GM12872 (cell line): ENCODE data around the gene ABCA7.

Experiments
- CTCF ChIP-seq: IDR thresholded peaks from 3 replicates; pipeline ENCODE4 v1.5.1; 2011; ENCODE audit warnings: low read depth, mild to moderate bottlenecking, low read length, moderate library complexity; ENCODE audit not compliant: insufficient read depth

The ABCA7 gene

GRCh38 chr19:1055886-1056620 is 16.1 kb downstream of the ABCA7 start:
- no peak for TF ChIP-seq CTCF

- peak; percentile 70 for TF ChIP-seq CTCF
These were observed 17.4 kb downstream of the ABCA7 start for GRCh38 chr19:1057176-1057855.

GRCh38 chr19:1058112-1058511 is 18.2 kb downstream of the ABCA7 start:
- TF ChIP-seq CTCF, result no peak

- no peak for TF ChIP-seq CTCF
These were observed 20.8 kb downstream of the ABCA7 start for GRCh38 chr19:1060689-1061088.

- TF ChIP-seq CTCF, result no peak
These were observed 22.1 kb downstream of the ABCA7 start for GRCh38 chr19:1061987-1062386.

GRCh38 chr19:1062387-1063029 is 22.6 kb downstream of the ABCA7 start:
- TF ChIP-seq CTCF, result no peak
